CD4-positive, alpha-beta T cell treated with Interleukin-21 for 1 hour (primary cell): ENCODE results near the gene PSG1.

ENCODE experiments used
- DNase-seq: peaks from one replicate; pipeline ENCODE4 v3.0.0-alpha.2; 2020

The PSG1 gene

DNA sequence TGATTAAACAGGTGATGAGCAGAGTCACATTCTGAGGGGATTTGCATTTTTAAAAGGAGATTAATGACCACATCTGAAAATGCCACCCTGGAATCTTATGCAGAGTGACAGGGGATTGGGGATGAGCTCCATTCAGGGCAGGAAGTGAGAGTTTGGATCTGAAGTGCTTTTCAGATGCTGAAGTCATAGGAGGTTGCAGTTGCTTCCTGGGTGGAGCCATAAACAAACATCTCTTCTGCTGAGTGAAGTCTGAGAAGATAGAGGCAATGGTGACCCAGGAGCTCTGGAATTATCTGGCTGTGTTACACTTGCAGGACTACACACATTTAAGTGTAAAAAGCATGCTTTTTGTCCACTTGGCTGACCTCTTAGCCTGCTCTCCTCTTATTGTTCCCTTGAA is 62.6 kb downstream of the PSG1 start:
- DNase-seq = no peak
